HCT116 (cell line): ENCODE data around the gene TREM1. TPM values are rescaled to one million over a fixed set of nuclear protein-coding genes. Genes with fewer than 3 reads are reported as not detected.

Source experiments
- ATAC-seq: fragments of 200-7000 bp; cut with Tn5 transposase; 2 replicates; pipeline ENCODE4 v1.9.1; 2020; ENCODE audit warnings: mild to moderate bottlenecking, moderate library complexity
- BruUV-seq: library from RNA; stranded (reverse); fragments of 400-500 nt; replicated peaks from 2 replicates; lab custom pipeline; 2021; lab: Mats Ljungman, UMichigan
- CTCF ChIA-PET: fragments of 300-600 bp; sonication (Branson Sonifier 250); formaldehyde crosslinking; loops from one replicate; lab custom pipeline; 2021; ENCODE audit warnings: antibody characterized with exemption; lab: Charles Lee
- POLR2A ChIA-PET: fragments of 300-600, 350-600 bp; sonication (Branson Sonifier 250); formaldehyde crosslinking; loops from one replicate; lab custom pipeline; 2021; ENCODE audit warnings: antibody characterized with exemption; lab: Charles Lee
- RAD21 ChIA-PET, 2 experiments: fragments of 300-600 bp; sonication (Branson Sonifier 250); formaldehyde crosslinking; loops; one replicate each; lab custom pipeline; 2023; ENCODE audit warnings: low total read pairs in 2 of 2; ENCODE audit not compliant: uncharacterized antibody in 2 of 2, unreplicated experiment in 2 of 2, low non-redundant PET in 1 of 2; lab: Charles Lee
- DNase-seq: peaks from one replicate; pipeline ENCODE4 v3.0.0-alpha.2; 2010; ENCODE audit warnings: low read depth, low spot score
- H2AFZ ChIP-seq: fragments of 200-600 bp; shearing (Covaris generic), sonication (generic); 2 replicates; pipeline ENCODE4 v1.6.1; 2017; ENCODE audit warnings: low read depth, mixed run types, mixed read lengths, antibody characterized with exemption, low read length; ENCODE audit not compliant: poor library complexity, severe bottlenecking
- H3K27ac ChIP-seq: 2 replicates; pipeline ENCODE4 v1.5.1; 2012; ENCODE audit warnings: low read depth, low read length
- H3K27me3 ChIP-seq: fragments of 200-600 bp; sonication (generic); 2 replicates; pipeline ENCODE4 v1.6.1; 2016; ENCODE audit warnings: mixed run types, low read length, mixed read lengths; ENCODE audit not compliant: insufficient read depth
- H3K36me3 ChIP-seq, 2 experiments: fragments of 200-500 bp in 1 of 2; fragments of 200-600 bp in 1 of 2; sonication (Bioruptor generic) in 1 of 2; sonication (generic) in 1 of 2; 2 replicates each; pipeline versions ENCODE4 v1.5.1 to v1.6.1; 2014 to 2016; ENCODE audit warnings: low read length in 2 of 2, inconsistent platforms in 1 of 2, mixed read lengths in 1 of 2, mixed run types in 1 of 2; ENCODE audit not compliant: insufficient read depth in 2 of 2, control insufficient read depth in 1 of 2
- H3K4me1 ChIP-seq, 2 experiments: fragments of 200-600 bp in 1 of 2; sonication (generic) in 1 of 2; 2 replicates each; pipeline versions ENCODE4 v1.5.1 to v1.6.1; 2012 to 2017; ENCODE audit warnings: low read length in 2 of 2, inconsistent platforms in 1 of 2, mild to moderate bottlenecking in 1 of 2, mixed read lengths in 1 of 2, mixed run types in 1 of 2, moderate library complexity in 1 of 2; ENCODE audit not compliant: insufficient read depth in 2 of 2, control insufficient read depth in 1 of 2
- H3K4me2 ChIP-seq: fragments of 200-600 bp; sonication (generic); 2 replicates; pipeline ENCODE4 v1.6.1; 2017; ENCODE audit warnings: mixed run types, low read length, mixed read lengths
- H3K4me3 ChIP-seq, 2 experiments: fragments of 200-600 bp in 1 of 2; sonication (generic) in 1 of 2; replicated peaks in 1 of 2; 2 replicates each; pipeline ENCODE4 v1.5.1; 2011 to 2016; ENCODE audit warnings: low read length in 2 of 2, control low read depth in 1 of 2, low read depth in 1 of 2, mild to moderate bottlenecking in 1 of 2, mixed read lengths in 1 of 2, mixed run types in 1 of 2
- H3K79me2 ChIP-seq: fragments of 200-600 bp; sonication (generic); 2 replicates; pipeline ENCODE4 v1.6.1; 2017; ENCODE audit warnings: mild to moderate bottlenecking, mixed run types, low read length, moderate library complexity, mixed read lengths; ENCODE audit not compliant: insufficient read depth
- H3K9ac ChIP-seq: fragments of 200-600 bp; sonication (generic); 2 replicates; pipeline ENCODE4 v1.6.1; 2016; ENCODE audit warnings: low read length, mixed read lengths
- H3K9me2 ChIP-seq: fragments of 200-600 bp; sonication (generic), shearing (Covaris generic); 2 replicates; pipeline ENCODE4 v1.6.1; 2017; ENCODE audit warnings: mixed run types, mild to moderate bottlenecking, moderate library complexity; ENCODE audit not compliant: insufficient read depth
- H3K9me3 ChIP-seq, 2 experiments: fragments of 200-500 bp in 1 of 2; fragments of 200-600 bp in 1 of 2; sonication (Bioruptor generic) in 1 of 2; sonication (generic) in 1 of 2; 2 replicates each; pipeline ENCODE4 v1.6.1; 2014 to 2017; ENCODE audit warnings: low read length in 2 of 2, mixed read lengths in 2 of 2, inconsistent platforms in 1 of 2, low read depth in 1 of 2, mild to moderate bottlenecking in 1 of 2, mixed run types in 1 of 2, moderate library complexity in 1 of 2; ENCODE audit not compliant: control insufficient read depth in 1 of 2, insufficient read depth in 1 of 2
- H4K20me1 ChIP-seq: fragments of 200-600 bp; sonication (generic), shearing (Covaris generic); 2 replicates; pipeline ENCODE4 v1.6.1; 2017; ENCODE audit warnings: mixed run types, mild to moderate bottlenecking, moderate library complexity; ENCODE audit not compliant: insufficient read depth
- CBX3 ChIP-seq: IDR thresholded peaks from 2 replicates; pipeline ENCODE4 v1.6.1; 2012; ENCODE audit warnings: low read depth
- CEBPB ChIP-seq: IDR thresholded peaks from 2 replicates; pipeline ENCODE4 v1.6.1; 2012; ENCODE audit warnings: low read depth
- ELF1 ChIP-seq: IDR thresholded peaks from 2 replicates; pipeline ENCODE4 v1.6.1; 2012; ENCODE audit warnings: low read depth, borderline replicate concordance
- EZH2phosphoT487 ChIP-seq: fragments of 200-600 bp; IDR thresholded peaks from 2 replicates; pipeline ENCODE4 v1.6.1; 2018; ENCODE audit warnings: antibody characterized with exemption, borderline replicate concordance
- FOSL1 ChIP-seq: IDR thresholded peaks from 2 replicates; pipeline ENCODE4 v1.6.1; 2012; ENCODE audit warnings: low read depth
- JUND ChIP-seq: IDR thresholded peaks from 2 replicates; pipeline ENCODE4 v1.6.1; 2012
- POLR2A ChIP-seq: IDR thresholded peaks from 2 replicates; pipeline ENCODE4 v1.7.0; 2011; ENCODE audit warnings: borderline replicate concordance; ENCODE audit not compliant: insufficient read depth, insufficient read length; ENCODE audit errors: extremely low read depth
- POLR2AphosphoS5 ChIP-seq: IDR thresholded peaks from 2 replicates; pipeline ENCODE4 v1.6.1; 2011; ENCODE audit warnings: mild to moderate bottlenecking, low read depth, low read length, moderate library complexity
- REST ChIP-seq: IDR thresholded peaks from 2 replicates; pipeline ENCODE4 v1.6.1; 2012; ENCODE audit warnings: low read depth
- SRF ChIP-seq: IDR thresholded peaks from 2 replicates; pipeline ENCODE4 v1.6.1; 2012; ENCODE audit warnings: low read depth
- TCF7L2 ChIP-seq: IDR thresholded peaks from 2 replicates; pipeline ENCODE4 v1.7.0; 2011; ENCODE audit warnings: borderline replicate concordance, inconsistent platforms; ENCODE audit not compliant: insufficient read depth, insufficient read length; ENCODE audit errors: extremely low read depth
- intact Hi-C: fragments of 100-400 bp; cut with micrococcal nuclease; formaldehyde crosslinking; loops from 2 replicates; pipeline ENCODE4 v1.10.0; 2022
- total RNA-seq: library from RNA; stranded (reverse); gene quantifications from one replicate; pipeline ENCODE4 v1.2.1, GENCODE V29; 2021; ENCODE audit not compliant: unreplicated experiment
- TF ChIP-seq, protein P1 (sequence below): IDR thresholded peaks from 2 replicates; pipeline ENCODE4 v1.6.1; 2012
- TF ChIP-seq, protein P2 (sequence below): IDR thresholded peaks from 2 replicates; pipeline ENCODE4 v1.6.1; 2012

The TREM1 gene
- total RNA-seq, 1 experiment from 2014 or later, result 0.22 TPM

GRCh38 chr6:41335943-41336342, 49.5 kb upstream of the TREM1 start (continued):
- TF ChIP-seq EZH2phosphoT487, result no peak
- TF ChIP-seq SRF, result no peak
- TF ChIP-seq CBX3, result no peak
- TF ChIP-seq POLR2AphosphoS5, result no peak
- TF ChIP-seq CEBPB, result no peak
- TF ChIP-seq, protein P1, sequence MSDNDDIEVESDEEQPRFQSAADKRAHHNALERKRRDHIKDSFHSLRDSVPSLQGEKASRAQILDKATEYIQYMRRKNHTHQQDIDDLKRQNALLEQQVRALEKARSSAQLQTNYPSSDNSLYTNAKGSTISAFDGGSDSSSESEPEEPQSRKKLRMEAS, result no peak
- no peak for TF ChIP-seq ELF1

DNA sequence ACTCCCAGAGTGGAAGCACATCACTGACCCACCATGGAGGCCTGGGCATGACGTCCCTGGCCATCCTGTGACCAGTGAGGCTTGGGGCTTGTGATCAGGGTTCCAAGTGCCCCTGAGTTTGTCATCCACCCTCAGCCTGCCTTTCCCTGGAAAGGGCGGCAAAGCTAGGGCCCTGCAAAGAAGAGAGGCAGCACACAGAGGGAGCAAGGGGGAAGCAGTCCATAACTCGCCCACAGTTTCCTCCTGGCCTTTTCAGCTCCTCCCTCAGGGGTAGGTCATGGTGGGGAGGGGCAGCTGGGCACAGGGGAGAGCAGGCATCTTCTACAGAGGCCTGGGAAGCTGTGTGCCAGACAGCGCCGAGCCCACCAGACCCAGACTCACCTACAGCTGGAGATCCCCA, 48.8 kb upstream of the TREM1 start, which contains the start of gene NCR2:
Gene NCR2 (plus strand): TSS at position 313 of the 400 bp plus-strand sequence. CDS start 269 bp downstream, outside the sequence.
- TF ChIP-seq, protein P2, sequence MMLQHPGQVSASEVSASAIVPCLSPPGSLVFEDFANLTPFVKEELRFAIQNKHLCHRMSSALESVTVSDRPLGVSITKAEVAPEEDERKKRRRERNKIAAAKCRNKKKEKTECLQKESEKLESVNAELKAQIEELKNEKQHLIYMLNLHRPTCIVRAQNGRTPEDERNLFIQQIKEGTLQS, result no peak
- TF ChIP-seq, protein P1, result no peak
- TF ChIP-seq FOSL1, result no peak
- TF ChIP-seq REST, result no peak
- no peak for TF ChIP-seq TCF7L2
- TF ChIP-seq POLR2A, result no peak
- no peak for TF ChIP-seq JUND
- no peak for TF ChIP-seq POLR2AphosphoS5
- TF ChIP-seq SRF, result no peak
- TF ChIP-seq, all 23 proteins: peak for 0
- no peak for ATAC-seq
- H3K9ac ChIP-seq, result no peak within 1 kb of the TSS
- no peak within 1 kb of the TSS for H3K4me2 ChIP-seq
- H3K4me3 ChIP-seq, result no peak within 1 kb of the TSS
- no TSS peak for BruUV-seq
- H2AFZ ChIP-seq, result no peak within 1 kb of the TSS
- H3K27me3 ChIP-seq, result peaks cover 8% of the 10 kb centered on the region
- CTCF ChIA-PET, result interaction anchor here (0.9 to 1.5 kb wide), 5 partner anchors 15 to 153 kb away, joined by 4 to 7 read pairs (median 4); no protein-coding TSS in a partner anchor
- intact Hi-C loops, result no loop called here
- RAD21 ChIA-PET, result no interaction called here
- no peaks in the 10 kb centered on the region for H3K9me2 ChIP-seq
- H3K36me3 ChIP-seq, result no peaks in the 10 kb centered on the region
- POLR2A ChIA-PET, result no interaction called here
- no peaks in the 10 kb centered on the region for H3K9me3 ChIP-seq
- H4K20me1 ChIP-seq, result no peaks in the 10 kb centered on the region
- no peak within 1 kb of the TSS for H3K27ac ChIP-seq
- no peaks in the 10 kb centered on the region for H3K79me2 ChIP-seq
- H3K4me1 ChIP-seq, result no peaks in the 10 kb centered on the region
- no peak for DNase-seq
